GM19328 (cell line): Measurements from ENCODE around the gene EVA1C.
"Not testable (repeated sequence)": the region's sequence is repeated elsewhere in the genome, so short reads cannot be mapped to it uniquely, and the experiment has no call there.

Source experiments
- ATAC-seq: cut with Tn5 transposase; IDR thresholded peaks from one replicate; pipeline ENCODE4 v1.9.1; 2021; ENCODE audit warnings: mild to moderate bottlenecking, moderate library complexity; ENCODE audit not compliant: unreplicated experiment

Gene EVA1C

GRCh38 chr21:32390537-32391224 lies 21.8 kb upstream of the EVA1C start:
- not testable (repeated sequence) for ATAC-seq

GRCh38 chr21:32391755-32392154 lies 20.8 kb upstream of the EVA1C start:
- no peak for ATAC-seq

- ATAC-seq: no peak
Observed at GRCh38 chr21:32392299-32392879, 20.1 kb upstream of the EVA1C start.

GRCh38 chr21:32392880-32393676 lies 19.4 kb upstream of the EVA1C start, which contains the start of gene URB1:
URB1 (minus strand) TSS chr21:32393012; CDS start chr21:32392910, 102 bp downstream.
- ATAC-seq: peak; percentile 89

GRCh38 chr21:32393677-32394001 lies 18.9 kb upstream of the EVA1C start:
- ATAC-seq: no peak

DNA sequence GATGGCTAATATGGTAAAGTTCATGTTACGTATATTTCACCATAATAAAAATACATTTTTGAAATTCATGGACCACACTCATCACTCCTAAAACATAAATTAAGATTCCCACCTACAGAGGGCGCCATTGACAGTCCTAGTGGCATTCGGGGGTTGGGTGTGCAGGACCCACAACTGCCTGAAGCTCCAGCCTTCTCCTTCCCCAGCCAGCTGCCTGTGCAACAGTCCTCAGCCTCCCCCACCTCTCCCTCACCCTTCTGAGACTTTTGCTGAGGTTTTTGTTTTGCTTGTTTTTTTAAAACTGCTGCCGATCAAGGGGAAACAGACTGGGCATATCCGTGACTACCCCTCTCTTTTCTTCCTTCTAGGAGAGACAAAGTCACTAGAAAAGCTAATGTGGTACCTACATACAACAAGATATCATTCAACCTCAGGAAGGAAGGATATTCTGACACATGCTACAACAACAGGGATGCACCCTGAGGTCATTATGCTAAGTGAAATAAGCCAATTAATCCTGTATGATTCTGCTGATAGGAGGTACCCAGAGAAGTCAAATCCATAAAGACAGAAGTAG lies 9.2 kb upstream of the EVA1C start:
- ATAC-seq: no peak

- ATAC-seq: no peak
Observed at GRCh38 chr21:32406405-32406804, 6.1 kb upstream of the EVA1C start.

- ATAC-seq: no peak
Observed at GRCh38 chr21:32410291-32410690, 2.2 kb upstream of the EVA1C start.

DNA sequence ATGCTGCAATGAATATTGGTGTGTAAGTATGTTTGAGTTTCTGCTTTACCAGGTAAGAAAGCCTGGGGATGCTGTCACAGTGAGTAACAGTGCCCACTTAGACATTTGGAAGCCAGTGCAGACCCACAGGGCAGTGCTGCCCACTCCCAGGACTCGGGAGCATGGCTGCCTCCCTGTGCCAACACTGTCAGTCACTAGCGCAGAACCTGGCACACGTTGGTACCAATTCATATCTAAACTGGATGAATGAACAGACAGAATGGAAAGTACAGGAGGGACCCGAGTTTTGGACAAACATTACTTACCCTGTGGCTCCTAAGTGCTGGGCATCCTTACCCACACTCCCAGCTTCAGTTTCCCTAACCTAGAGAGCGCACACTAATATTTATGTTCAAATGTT lies 1.6 kb upstream of the EVA1C start:
- no peak for ATAC-seq

GRCh38 chr21:32411350-32412161 lies 950 bp upstream of the EVA1C start:
- ATAC-seq: no peak

- ATAC-seq: no peak
Observed at GRCh38 chr21:32413015-32413504, 554 bp downstream of the EVA1C start.

GRCh38 chr21:32413697-32414578 lies 1.4 kb downstream of the EVA1C start:
- ATAC-seq: no peak

DNA sequence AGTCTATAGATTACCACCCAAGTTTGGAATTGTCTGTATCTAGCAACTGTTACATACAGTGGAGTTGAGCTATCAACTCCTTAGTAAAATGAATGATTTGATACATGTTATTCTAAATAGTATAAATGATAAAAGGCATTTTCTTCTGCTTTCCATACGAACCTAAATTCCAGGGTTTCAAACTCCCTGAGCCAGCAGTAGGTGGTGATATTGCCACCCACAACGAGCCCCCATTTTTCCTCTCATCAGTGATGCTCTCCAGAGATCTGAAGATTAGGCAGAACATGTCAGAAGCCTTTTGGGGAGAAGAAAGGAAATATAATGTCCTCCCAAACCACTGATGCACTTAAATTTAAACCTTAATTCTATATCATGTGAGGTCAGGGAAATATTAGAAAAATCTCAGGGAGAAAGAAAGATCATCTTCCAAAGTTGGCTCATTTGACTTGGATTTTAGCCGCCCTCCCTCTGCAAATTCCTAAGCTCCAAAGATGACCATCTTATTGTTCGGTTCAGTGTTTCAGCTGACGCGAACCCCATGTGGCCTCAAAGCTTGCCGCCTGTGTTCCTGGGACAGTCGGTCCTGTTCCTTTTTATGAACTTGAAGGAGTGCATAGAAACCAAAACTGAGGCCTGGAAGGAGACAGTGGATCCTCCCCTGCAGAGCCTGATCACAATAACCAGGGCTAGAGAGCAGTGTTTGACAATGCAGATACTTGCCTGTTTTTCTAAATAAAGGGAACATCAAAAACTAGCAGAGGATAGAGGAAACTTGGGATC lies 2.3 kb downstream of the EVA1C start:
- no peak for ATAC-seq

- ATAC-seq: no peak
Observed at GRCh38 chr21:32415451-32416398, 3.2 kb downstream of the EVA1C start.

DNA sequence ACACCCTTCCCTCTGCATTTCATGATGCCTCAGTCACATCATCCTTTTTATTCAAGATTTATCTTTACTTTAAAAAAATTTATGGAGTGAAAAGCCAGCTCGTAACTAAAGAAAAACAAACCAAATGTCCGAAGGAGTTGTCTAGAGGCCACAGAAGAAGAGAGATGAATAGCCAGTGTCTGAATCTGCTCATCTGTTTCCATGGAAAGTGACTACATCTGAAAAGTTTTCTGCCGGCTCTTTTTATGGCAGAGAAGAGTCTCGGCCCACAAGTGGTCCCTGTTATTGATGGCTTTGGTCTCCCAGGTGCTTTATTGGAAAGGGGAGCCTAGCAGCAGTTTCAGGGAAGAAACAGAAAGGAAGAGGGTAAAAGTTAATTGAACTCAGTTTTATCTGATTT lies 5.6 kb downstream of the EVA1C start:
- ATAC-seq: no peak

DNA sequence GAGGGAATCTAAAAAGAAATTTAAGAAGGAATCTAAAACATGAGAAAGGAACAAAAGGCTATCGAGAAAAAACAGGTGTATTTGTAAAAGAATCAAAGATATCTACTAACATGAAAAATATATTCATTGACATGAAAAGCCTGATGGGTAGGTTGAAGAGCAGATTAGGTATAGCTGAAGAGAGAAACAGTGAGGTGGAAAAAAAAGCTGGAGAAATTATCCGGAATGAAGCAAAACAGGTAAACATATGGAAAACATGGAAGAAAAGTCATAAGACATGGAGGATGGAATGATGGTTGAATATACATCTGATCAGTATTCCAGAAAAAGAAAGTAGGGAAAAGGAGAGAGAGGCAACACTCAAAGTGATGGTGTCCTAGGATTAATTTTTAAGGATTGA lies 9.6 kb downstream of the EVA1C start:
- no peak for ATAC-seq

DNA sequence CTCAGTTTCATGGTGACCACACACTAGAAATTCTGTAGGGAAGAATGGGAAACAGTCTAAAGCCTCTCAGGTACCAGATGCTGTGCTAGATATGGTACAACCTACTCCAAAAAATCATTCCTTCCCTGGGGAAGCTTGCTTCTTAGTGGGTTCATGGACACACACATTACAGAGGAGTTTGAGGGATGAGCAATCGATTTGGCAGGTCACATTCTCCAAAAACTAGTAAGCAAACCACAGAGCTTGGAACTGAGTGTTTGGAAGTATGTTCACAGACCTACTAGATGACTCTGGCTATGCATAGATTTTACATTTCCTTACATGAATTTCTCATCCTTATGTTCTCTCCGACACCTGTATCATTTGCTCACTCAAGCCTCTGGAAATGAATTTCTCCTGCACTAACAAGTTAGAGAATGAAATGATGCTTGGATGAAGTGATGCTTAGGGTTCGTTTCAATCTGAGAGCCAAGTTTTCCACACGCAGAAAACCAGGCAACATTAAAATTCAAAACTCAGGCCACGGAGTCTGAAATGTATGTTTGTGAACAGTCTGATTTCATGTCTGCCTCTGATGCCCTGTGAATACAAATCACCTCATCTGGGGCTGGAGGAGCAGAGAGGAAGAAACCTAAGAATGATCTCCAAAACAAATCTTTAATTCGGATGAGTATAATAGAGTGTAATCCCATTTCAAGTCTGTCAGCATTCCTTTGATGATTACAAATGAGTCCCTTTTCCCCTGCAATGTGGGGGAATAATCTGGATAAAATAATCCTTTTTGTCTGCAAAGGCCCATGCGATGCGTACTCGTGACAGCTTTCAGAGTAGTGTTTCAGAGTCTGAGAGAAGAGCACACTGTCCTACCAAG lies 11.0 kb downstream of the EVA1C start:
- no peak for ATAC-seq
